Stimulated activated CD8-positive, alpha-beta memory T cell treated with anti-CD3 and anti-CD28 coated beads, Interleukin-4, amount 100 ng/mL, for 24 hours (primary cell): ENCODE results near the gene KIF26B.
"Not testable (repeated sequence)": the region's sequence is repeated elsewhere in the genome, so short reads cannot be mapped to it uniquely, and the experiment has no call there.

Source experiments
- DNase-seq: peaks from one replicate; pipeline ENCODE4 v3.0.0-alpha.2; 2020; ENCODE audit warnings: low read depth

Gene KIF26B

DNA sequence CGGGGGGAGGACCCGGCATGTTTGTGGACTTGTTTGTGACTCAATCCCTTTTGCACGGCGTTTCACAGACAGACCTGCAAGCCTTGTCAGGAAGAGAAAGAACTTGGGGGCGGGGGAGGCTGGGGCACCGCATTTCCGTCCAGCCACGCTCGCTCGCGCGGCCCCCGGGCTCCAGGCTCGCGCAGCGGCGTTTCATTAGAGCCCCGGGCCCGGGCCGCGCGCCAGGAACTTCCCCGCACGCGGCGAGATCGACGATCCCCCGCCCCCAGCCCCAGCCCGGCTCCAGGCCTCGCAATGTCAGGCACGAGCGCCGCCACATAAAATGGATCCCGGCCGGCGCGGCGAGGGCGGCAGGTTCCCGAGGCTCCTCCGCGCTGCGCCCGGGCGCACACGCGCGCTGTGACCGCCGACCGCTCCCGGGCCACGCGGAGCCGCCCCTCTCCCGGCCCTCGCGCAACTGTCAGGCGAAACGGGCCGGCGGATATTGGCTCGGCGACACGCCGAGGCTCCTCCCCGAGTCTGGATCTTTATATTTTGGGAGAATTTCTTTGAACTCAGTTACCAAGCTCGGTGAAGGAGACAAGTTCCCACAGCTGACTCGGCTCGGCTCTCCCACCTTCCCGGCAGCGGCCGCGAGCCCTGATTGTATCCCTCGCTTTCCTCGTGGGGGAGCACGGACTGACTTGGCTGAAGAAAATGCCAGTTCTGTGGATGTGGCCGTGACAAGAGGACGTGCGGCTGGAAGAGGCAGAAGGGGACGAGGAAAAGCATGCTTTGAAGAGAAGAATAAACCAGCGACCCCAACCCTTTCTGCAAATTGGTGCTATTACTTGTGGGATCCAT, at the start of gene KIF26B:
Gene KIF26B (plus strand): TSS at position 557 of the 843 bp plus-strand sequence. CDS start 440 bp downstream, outside the sequence.
- DNase-seq: no peak

DNA sequence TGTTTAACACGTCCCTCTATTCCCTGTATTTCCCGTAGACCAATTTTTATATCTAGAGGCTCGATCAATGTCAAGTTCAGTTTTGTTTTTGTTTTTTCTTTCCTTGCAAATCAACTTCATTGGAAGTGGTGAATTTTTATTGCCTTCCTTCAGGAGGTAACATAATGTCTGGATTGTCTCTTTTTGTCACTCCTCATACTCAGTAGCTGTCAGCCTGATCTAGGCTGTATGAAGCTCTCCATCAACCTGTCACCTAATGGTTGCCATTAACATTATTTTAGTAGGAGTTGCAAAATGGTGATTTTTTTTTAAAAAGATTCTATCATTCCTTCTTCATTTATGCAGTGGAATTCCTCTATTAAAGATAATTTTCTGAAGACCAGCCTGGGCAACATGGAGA, 49.7 kb upstream of the KIF26B start:
- no peak for DNase-seq

DNA sequence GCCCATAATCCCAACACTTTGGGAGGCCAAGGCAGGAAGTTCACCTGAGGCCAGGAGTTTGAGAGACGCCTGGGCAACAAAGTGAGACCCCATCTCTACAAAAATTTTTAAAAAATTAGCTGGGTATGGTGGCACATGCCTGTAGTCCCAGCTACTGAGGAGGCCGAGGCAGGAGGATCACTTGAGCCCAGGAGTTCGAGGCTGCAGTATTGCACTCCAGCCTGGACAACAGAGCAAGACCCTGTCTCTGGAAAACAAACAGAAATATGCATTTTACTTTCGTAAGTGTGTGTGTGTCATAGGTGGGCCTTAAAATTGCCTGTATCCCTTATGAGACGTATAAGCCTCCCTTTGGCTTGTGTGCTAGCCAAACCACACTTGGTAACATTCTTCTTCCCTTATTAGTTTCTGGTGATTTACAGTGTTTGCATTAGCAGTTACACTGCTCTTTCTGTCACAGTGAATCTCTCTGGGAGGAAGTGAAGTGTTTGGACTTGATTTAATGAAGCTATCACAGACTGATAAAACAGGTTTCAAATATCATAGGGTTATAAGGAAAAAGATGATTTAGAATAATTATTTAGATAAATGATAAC, 48.9 kb upstream of the KIF26B start:
- no peak for DNase-seq

DNA sequence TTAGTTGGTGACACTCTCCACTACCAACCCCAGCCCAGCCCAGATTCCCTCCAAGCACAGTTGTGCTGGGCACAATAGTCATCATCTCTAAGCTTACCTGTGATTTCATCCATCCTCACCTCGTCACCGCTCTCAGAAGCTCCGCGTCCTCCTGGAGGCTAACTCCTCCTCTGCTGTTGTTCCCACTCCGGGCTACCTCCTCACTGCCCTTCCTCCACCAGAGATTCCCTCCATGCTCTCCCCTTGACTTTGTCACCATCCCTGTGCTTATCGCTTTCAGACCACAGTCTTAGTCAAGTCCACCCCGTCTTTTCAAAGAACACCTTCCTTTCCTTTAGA, 47.0 kb upstream of the KIF26B start:
- DNase-seq: no peak

DNA sequence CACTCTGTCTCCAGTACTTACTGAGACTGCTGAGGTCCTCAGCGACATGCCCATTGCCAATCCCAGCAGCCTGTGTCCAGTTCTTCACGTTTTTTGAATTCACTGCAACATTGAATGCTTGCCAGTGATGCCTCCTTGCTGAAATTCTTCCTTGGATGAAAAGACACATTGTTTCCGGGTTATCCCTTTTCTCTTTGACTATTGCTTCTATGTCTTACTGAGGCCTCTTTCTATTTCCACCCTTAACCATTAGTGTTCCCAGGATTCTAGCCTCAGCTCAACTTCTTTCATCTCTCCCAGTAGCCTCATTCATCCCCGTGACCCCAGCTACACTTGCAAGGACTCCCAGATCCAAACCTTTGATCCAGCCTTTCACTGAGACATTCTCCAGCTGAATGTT, 46.5 kb upstream of the KIF26B start:
- no peak for DNase-seq

DNA sequence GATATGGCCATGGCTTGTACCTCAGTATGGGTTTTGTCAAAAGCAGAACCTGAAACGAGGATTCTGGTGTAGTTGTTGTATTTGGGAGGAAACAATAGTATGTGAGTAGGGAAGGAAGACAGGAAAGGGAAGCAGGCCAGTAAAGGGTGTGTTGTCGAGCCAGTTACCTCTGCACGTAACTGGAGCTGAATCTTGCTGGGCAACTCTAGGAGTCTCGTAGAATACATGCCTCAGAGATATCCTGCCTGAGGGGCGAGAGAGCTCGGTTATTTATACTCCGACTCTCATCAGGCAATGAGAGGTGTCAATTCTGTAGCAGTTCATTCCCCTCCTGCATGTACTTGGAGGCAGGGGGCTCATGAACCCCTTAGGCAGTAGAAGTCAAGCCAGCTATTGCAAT, 45.9 kb upstream of the KIF26B start:
- no peak for DNase-seq

DNA sequence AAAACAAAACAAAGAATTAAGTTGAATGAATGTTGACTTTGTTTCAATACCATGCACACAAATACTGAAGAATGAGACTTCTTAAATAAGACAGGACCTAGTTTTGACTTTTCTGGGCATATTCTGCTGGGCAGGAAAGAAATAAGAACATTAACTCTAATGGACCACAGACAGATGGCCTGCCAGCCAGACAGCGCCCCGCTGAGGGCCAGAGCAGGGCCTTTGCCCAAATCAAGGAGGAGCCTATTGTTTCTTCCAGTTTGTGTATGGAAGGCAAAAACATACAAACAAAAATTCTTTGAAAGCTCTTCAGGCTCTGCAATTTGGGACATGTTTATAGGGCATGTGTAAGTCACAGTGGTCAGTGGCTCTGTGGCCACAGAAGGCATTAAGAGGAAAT, 44.4 kb upstream of the KIF26B start:
- no peak for DNase-seq

DNA sequence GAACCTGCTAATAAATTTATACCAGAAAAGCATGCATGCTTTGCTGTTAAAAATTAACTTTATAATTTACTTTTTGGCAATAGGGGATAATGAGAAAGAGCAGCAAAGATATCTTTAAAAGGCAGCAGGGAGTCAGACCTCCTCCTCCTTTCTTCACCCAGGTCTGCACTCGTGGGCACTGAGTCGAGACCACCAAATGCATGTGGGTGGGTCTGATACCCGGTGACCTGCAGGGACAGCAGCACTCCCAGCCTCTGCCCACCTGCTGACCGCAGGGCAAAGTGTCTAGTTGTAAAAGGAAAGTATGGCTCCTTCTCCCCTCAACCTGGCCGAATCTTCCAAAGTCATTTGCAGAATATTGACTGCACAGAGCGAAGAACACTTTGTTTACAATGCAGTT, 43.7 kb upstream of the KIF26B start:
- no peak for DNase-seq

DNA sequence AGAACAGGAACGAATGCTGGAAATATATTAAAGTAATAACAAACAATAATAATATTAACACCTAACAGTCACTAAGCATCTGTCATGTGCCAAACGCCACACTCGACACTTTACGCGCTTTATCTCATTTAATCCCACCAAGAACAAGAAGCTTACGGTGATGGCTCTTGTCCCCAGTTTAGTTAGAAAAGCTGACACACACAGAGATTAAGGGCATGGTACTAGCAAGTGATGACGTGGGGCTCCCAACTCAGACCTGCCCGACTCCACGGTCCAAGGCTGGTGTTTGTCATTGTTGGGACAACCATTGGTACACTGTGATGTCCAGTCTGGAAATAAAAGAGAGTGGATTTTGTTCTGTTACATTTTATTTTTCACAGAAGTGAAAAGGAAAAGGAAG, 41.1 kb upstream of the KIF26B start:
- no peak for DNase-seq

DNA sequence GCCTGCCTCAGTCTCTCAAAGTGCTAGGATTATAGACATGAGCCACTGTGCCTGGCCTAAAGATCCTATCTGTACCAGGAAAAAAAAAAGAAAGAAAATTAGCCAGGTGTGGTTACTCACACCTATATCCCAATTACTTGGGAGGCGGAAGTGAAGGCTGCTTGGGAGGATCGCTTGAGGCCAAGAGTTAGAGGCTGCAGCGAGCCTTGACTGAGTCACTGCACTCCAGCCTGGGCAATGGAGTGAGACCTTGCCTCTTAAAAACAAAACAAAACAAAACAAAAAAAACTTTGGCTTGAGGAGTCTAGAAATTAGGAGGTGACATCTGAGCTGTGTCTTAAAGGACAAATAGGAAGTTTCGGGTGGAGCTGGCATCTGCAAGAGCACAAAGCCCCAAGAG, 38.7 kb upstream of the KIF26B start:
- DNase-seq: no peak

DNA sequence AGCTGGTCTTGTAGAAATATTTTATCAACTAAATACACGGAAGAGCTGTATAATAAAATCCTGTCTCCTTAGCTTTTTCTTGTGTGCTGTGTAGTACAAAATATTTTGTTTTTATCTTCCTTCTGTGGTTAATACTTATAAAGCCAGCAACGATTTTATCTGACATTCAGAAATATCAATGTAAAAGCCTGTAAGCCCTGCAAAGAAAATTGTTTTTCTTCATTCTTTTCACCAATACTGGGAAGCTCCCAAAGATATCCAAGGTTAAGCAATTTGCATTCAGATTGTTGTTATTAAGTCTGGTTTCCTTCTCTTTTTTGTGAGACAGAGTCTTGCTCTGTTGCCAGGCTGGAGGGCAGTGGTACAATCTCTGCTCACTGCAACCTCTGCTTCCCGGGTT, 38.0 kb upstream of the KIF26B start:
- DNase-seq: no peak

DNA sequence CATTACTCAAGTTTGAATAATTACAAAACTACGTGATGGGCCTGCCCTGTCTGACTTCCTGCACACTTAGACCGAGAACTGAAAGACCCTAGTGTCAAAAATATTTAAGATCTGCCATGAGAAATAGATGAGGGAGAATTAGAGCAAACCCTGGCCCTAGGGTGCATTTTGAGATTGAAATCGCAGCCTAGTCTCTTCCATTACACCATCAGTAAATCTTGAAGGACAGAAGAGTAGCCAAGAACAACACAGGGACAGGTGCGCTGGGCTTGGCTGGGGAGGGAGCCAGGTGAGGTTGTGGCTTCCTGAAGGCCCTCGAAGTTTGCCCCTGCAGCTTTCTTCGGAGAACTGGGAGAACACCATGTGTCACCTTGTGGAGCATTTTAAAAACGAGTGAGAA, 36.7 kb upstream of the KIF26B start:
- DNase-seq: no peak

DNA sequence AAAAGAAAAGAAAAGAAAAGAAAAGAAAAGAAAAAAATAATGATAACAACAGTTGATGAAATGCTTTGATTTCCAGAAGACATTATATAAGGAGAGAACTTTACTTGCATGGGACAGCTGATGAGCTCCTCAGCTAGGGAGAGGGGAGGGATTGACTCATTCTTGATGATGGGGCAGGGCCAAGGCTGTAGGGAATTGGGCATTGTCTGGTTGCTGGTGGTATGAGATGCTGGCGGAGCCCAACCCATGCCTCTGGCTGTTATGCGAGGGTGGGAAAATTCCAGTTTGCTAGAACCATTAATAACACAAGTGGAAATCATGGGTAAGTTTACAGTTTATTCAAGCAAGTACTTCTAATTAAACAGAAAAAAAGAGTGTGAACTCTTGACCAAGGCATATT, 36.0 kb upstream of the KIF26B start:
- no peak for DNase-seq

DNA sequence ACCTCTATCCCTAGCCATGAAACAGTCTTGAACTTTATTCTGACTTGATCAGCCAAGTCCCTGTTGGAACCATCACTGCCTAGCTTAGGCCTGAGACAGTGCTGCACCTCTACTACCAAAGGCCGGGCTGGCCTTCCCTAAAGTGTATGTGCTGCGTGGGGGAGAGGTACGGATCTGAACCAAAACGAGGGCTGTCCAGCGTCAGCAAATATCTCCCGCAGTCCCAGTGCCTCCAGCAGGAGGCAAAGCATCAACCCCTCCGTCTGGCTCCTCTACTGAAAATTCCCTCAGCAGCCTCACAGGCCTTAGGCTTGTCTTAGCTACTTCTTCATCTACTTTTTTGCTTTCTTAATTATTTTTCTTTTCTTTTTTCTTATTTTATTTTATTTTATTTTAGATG, 33.3 kb upstream of the KIF26B start:
- DNase-seq: no peak

DNA sequence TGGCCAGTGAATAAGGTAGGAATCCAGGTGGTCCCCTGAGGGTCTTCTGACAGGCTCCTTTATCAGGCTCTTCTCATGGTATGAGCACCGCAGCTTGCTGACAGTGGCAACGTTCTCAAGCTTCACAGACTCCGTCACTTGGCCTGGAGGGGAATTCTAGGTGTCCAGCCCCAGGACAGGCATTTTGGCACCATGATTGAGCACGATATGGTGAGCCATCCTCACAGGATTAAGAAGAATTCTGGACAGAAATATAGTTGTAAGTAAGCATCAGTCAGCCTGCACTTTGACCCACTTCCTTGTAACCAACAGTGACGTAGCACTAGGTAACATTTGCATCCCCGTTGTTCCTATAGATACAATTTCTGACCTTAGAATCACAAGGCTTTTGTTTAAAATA, 30.5 kb upstream of the KIF26B start:
- no peak for DNase-seq

DNA sequence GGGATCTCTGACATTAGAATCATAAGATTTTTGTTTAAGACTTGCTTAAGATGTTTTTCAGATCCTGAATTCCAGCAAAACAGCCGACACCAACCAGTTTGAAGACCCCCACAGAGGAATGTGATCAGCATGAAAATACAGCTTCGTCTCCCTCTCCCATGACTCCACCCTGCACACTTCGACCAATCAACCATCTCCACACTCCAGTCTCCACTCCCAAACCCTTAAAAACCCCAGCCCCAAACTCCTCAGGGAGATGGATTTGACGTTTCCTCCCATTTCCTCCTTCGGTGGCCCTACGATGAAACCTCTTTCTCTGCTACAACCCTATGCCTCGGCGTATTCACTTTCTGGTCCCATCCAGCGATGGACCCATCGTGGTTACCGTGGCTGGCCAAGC, 30.1 kb upstream of the KIF26B start:
- no peak for DNase-seq

DNA sequence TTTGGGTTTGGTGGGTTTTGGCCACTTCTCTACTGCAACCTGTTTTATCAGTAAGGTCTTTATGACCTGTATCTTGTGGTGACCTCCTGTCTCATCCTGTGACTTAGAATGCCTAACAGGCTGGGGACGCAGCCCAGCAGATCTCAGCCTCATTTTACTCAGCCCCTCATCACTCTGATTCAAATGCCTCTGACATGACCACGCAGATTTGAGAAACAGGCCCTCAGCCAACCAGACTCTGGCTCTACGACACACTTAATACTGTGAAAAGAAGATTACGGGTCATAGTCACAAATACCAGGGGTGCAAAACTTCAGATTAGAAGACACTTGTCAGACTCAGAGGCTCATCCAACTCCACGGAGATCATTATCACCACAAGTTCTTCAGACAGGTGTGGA, 28.3 kb upstream of the KIF26B start:
- no peak for DNase-seq

DNA sequence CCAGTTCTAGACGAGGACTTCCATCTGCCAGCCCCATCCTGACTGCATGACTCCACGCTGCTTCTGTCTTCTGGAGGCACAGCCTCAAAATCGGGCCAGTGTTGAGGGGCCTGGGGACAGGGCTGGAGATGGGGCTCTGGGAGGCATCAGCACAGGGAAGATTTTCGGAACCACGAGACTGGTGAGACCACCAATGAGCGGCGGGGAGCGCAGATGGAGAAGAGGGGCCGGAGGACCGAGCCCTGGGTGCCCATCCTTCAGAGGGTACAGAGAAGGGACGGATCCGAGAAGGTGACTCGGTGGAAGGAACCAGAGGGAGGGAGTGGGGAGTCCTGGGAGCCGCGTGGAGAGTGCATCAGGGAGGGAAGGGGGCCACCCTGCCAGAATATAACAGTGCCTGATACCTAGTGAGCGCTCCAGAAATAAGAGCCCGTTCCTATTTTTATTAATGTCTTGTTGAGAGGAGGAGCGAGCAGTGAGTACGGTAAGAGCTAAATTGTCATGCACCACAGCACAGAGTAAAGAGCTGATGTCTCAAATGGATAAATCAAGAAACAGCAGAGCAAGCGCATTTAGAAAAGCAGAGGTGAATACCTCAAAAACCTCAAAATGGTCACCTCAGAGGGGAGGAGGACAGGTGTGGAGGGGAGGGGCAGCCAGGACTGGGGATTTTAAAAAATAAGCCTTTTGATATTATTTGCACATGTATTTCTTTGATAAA, 26.2 kb upstream of the KIF26B start:
- no peak for DNase-seq

DNA sequence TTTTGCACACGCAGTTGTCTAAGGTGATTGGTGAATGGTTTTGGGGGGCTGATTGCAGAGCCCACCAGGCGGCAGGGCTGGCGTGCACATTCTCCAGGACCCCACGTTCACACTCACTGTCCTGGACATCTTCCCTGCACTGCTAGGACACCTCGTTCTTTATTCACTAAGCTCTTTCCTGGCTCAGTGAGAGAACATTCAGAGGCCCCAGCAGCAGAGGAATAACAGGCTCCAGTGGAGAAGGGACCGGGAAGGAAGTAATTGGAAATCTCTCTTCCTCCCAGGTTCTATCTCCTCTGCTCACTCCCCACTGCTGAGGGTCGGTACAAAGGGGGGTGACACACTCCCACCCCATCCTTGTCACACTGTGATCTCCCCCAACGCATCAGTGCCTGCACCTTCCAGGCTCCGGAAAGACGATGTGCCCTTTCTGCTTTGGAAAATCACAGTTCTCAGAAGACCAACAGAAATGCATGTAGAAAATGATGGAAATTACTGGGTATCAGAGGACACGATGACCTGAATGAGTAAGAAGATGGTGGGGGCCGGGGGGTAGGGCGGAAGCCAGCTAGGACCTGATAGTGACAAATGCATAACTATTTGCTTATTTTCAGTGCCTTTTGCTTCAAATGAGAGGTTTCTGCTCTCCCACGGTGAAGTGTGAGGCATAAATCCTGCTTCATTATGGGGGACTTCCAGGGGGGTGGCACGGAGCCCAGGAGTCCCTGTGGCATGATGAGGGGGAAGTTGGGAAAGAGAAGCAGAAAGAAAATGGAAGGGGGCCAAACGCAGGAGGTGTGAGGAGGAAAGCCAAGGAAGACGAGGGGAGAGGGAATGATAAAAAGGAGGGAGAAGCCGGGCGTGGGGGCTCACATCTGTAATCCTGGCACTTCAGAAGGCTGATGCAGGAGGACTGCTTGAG, 25.2 kb upstream of the KIF26B start:
- DNase-seq: no peak

DNA sequence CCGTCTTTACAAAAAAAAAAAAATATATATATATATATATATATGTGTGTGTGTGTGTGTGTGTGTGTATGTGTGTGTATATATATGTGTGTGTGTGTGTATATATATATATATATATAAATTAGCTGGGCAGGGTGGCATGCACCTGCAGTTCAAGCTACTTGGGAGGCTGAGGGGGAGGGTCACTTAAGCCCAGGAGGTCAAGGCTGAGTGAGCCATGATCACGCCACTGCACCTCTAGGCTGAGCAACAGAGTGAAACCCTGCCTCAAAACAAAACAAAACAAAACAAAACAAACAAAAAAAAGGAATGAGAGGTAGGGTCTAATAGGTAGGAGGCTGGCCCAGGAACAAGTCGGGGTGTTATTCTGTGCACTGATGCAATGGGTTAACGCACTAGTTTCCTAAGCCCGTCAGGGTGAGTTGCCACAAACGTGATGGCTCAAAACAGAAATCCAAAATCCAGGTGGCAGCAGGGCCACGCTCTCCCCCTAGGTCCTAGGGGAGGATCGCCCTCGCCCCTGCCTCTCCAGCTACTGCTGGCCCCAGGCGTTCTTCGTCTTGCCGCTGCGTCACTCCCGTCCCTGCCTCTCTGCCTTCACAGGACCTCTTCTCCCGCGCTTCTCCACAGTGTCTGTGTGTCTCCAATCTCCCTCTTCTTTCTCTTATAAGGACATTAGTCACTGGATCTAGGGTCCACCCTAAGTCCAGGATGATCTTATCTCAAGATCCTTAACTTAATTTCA, 24.3 kb upstream of the KIF26B start:
- not testable (repeated sequence) for DNase-seq

DNA sequence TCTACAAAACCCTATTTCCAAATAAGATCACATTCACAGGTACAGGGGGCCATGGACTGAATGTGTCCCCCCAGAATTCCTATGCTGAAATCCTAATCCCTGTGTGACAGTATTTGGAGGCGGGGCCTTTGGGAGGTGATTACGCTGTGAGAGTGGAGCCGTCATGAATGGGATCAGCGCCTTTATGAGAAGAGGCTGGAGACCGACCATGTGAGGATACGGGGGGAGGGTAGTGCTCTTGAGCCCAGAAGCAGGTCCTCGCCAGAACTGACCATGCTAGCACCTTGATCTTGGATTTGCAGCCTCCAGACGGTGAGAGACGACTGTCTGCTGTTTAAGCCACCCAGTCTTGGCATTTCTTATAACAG, 23.8 kb upstream of the KIF26B start:
- DNase-seq: no peak

DNA sequence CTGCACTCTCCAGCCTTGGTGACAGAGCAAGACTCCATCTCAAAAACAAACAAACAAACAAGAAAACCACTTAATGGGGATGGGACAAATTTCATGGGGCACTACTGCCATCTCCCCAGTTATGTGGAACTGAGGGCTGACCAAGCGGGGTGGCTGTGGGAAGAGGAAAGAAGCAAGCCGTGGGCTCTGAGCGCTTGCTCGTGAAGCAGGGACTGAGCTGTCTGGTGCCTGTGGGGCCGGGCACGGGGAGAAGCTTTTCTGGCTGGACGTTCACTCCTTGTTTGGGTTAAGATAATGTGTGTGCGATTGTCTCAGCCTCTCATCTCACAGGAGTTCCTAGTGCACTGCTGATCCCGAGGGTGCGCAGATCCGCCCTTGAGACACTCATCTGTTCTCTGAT, 22.0 kb upstream of the KIF26B start:
- no peak for DNase-seq
